Measurements from ENCODE around the gene MYO1A. TPM values are rescaled to one million over a fixed set of nuclear protein-coding genes. Genes with fewer than 3 reads are reported as not detected.
A peak's percentile ranks its signal among the peaks of the same experiment; 100 is the strongest.

Gene MYO1A
- total and polyA plus RNA-seq, 2 of the 13 experiments (the other 11 are each of a cell fraction or from before 2014, with no cell fraction given) = 5.3 to 6.0 TPM

DNA sequence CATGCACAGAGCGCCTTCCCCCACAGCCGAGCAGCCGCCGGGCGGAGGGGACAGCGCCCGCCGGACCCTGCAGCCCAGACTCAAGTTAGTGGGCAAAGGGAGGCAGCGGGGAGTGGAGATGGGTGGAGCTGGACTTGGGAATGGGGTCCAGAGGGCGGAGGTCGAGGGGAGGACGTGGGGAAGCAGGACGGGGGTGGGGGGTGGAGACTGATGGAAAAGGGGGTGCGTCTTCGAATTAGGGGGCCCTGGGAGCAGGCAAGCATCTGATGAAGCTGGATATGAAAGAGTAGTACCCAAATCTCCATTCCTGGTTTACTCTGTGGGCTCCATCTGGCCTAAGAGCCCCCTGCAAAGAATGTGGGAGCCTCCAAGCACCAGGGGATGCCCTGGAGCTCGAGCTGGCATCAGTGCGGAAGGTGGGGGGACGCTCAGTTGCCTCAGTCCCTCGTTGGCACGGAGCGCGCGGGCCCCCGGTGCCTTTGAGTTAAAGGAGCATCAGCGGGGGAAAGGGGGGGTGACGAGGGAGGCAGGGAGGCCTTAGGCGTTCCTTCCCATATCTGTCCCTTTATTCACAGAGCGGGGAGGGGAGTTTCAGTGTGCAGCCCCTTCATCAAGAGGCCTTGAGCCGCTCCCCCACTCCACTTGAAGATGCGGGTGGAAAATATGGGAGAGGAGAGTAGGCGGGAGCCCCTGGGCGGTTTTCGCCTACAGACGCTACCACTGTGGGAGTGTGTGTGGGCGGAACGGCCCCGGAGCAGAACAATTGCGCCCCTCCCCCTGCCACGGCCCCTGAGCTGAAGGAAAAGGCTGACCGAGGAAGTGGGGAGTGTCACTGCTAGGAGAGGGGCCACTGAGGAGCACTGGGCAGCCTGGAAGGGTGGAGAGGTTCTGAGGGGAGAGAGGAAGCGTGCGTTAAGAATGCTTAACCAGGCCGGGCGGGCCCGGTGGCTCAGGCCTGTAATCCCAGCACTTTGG, 39.6 kb upstream of the MYO1A start (continued):
- TF ChIP-seq, protein P1, sequence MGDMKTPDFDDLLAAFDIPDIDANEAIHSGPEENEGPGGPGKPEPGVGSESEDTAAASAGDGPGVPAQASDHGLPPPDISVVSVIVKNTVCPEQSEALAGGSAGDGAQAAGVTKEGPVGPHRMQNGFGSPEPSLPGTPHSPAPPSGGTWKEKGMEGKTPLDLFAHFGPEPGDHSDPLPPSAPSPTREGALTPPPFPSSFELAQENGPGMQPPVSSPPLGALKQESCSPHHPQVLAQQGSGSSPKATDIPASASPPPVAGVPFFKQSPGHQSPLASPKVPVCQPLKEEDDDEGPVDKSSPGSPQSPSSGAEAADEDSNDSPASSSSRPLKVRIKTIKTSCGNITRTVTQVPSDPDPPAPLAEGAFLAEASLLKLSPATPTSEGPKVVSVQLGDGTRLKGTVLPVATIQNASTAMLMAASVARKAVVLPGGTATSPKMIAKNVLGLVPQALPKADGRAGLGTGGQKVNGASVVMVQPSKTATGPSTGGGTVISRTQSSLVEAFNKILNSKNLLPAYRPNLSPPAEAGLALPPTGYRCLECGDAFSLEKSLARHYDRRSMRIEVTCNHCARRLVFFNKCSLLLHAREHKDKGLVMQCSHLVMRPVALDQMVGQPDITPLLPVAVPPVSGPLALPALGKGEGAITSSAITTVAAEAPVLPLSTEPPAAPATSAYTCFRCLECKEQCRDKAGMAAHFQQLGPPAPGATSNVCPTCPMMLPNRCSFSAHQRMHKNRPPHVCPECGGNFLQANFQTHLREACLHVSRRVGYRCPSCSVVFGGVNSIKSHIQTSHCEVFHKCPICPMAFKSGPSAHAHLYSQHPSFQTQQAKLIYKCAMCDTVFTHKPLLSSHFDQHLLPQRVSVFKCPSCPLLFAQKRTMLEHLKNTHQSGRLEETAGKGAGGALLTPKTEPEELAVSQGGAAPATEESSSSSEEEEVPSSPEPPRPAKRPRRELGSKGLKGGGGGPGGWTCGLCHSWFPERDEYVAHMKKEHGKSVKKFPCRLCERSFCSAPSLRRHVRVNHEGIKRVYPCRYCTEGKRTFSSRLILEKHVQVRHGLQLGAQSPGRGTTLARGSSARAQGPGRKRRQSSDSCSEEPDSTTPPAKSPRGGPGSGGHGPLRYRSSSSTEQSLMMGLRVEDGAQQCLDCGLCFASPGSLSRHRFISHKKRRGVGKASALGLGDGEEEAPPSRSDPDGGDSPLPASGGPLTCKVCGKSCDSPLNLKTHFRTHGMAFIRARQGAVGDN (CRISPR knock-in tag; IDR thresholded peaks at IDR 0.05) = peak; percentile 48
- TF ChIP-seq TSC22D2 (CRISPR knock-in tag; IDR thresholded peaks at IDR 0.05; ENCODE audit: borderline replicate concordance) (0 out of 2 replicates have a peak, but pooled peaks have one; percentile 21), U2AF2 (IDR thresholded peaks at IDR 0.05; ENCODE audit: low read depth, low read length) (no peak), NR1H2 (CRISPR knock-in tag; IDR thresholded peaks at IDR 0.05; ENCODE audit: borderline replicate concordance, low read depth) (no peak), ZFY (CRISPR knock-in tag; IDR thresholded peaks at IDR 0.05) (peak; percentile 52), ZNF230 (CRISPR knock-in tag; IDR thresholded peaks at IDR 0.05) (no peak), SALL1 (CRISPR knock-in tag; IDR thresholded peaks at IDR 0.05) (no peak), RARA (CRISPR knock-in tag; IDR thresholded peaks at IDR 0.05) (peak; percentile 8; the same call in 1 of the 2 replicates), MTF2 (CRISPR knock-in tag; IDR thresholded peaks at IDR 0.05; ENCODE audit: borderline replicate concordance) (no peak), ZBTB8A (CRISPR knock-in tag; IDR thresholded peaks at IDR 0.05; ENCODE audit: borderline replicate concordance, low read depth) (no peak), HNRNPL (IDR thresholded peaks at IDR 0.05; ENCODE audit: low read depth, low read length) (0 out of 2 replicates have a peak, but pooled peaks have one; percentile 22), FOSL2 (CRISPR knock-in tag; IDR thresholded peaks at IDR 0.05) (no peak), RBM22 (optimal IDR thresholded peaks at IDR 0.05; ENCODE audit: low read length) (no peak)
- TF ChIP-seq, protein P2, sequence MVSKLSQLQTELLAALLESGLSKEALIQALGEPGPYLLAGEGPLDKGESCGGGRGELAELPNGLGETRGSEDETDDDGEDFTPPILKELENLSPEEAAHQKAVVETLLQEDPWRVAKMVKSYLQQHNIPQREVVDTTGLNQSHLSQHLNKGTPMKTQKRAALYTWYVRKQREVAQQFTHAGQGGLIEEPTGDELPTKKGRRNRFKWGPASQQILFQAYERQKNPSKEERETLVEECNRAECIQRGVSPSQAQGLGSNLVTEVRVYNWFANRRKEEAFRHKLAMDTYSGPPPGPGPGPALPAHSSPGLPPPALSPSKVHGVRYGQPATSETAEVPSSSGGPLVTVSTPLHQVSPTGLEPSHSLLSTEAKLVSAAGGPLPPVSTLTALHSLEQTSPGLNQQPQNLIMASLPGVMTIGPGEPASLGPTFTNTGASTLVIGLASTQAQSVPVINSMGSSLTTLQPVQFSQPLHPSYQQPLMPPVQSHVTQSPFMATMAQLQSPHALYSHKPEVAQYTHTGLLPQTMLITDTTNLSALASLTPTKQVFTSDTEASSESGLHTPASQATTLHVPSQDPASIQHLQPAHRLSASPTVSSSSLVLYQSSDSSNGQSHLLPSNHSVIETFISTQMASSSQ (IDR thresholded peaks at IDR 0.05; ENCODE audit: low read depth) = no peak
- TF ChIP-seq, protein P2 (CRISPR knock-in tag; IDR thresholded peaks at IDR 0.05; ENCODE audit: borderline replicate concordance) = no peak
- TF ChIP-seq, protein P3, sequence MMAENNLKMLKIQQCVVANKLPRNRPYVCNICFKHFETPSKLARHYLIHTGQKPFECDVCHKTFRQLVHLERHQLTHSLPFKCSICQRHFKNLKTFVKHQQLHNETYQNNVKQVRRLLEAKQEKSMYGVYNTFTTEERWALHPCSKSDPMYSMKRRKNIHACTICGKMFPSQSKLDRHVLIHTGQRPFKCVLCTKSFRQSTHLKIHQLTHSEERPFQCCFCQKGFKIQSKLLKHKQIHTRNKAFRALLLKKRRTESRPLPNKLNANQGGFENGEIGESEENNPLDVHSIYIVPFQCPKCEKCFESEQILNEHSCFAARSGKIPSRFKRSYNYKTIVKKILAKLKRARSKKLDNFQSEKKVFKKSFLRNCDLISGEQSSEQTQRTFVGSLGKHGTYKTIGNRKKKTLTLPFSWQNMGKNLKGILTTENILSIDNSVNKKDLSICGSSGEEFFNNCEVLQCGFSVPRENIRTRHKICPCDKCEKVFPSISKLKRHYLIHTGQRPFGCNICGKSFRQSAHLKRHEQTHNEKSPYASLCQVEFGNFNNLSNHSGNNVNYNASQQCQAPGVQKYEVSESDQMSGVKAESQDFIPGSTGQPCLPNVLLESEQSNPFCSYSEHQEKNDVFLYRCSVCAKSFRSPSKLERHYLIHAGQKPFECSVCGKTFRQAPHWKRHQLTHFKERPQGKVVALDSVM (CRISPR knock-in tag; IDR thresholded peaks at IDR 0.05) = 0 out of 2 replicates have a peak, but pooled peaks have one; percentile 37
- TF ChIP-seq, protein P4, sequence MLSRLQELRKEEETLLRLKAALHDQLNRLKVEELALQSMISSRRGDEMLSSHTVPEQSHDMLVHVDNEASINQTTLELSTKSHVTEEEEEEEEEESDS (CRISPR knock-in tag; IDR thresholded peaks at IDR 0.05; ENCODE audit: borderline replicate concordance) = no peak

Data from HepG2 (cell line).